PC-3 (cell line): ENCODE measurements around the gene NELFA. TPM values are rescaled to one million over a fixed set of nuclear protein-coding genes. Genes with fewer than 3 reads are reported as not detected.

Source experiments
- ATAC-seq: fragments of 200-7000 bp; cut with Tn5 transposase; 2 replicates; pipeline ENCODE4 v1.9.1; 2020; ENCODE audit warnings: mild to moderate bottlenecking, moderate library complexity
- BruUV-seq: library from RNA; stranded (reverse); fragments of 400-500 nt; replicated peaks from 2 replicates; lab custom pipeline; 2021; lab: Mats Ljungman, UMichigan
- CTCF ChIA-PET: fragments of 300-600 bp; sonication (Branson Sonifier 250); formaldehyde crosslinking; loops from one replicate; lab custom pipeline; 2022; ENCODE audit warnings: antibody characterized with exemption; lab: Charles Lee
- POLR2A ChIA-PET: fragments of 300-600 bp; sonication (Branson Sonifier 250); formaldehyde crosslinking; loops from one replicate; lab custom pipeline; 2022; ENCODE audit warnings: antibody characterized with exemption; ENCODE audit not compliant: unreplicated experiment; lab: Charles Lee
- DNase-seq: peaks from one replicate; pipeline ENCODE4 v3.0.0-alpha.2; 2015
- H2AFZ ChIP-seq: fragments of 300-600 bp; sonication (generic); 2 replicates; pipeline ENCODE4 v1.6.0; 2016; ENCODE audit warnings: antibody characterized with exemption, low read length
- H3F3A ChIP-seq: fragments of 300-600 bp; sonication (generic); one replicate; pipeline ENCODE4 v1.6.0; 2017; ENCODE audit warnings: antibody characterized with exemption, low read length, control low read depth, mild to moderate bottlenecking; ENCODE audit not compliant: unreplicated experiment
- H3K27ac ChIP-seq: fragments of 300-600 bp; sonication (generic); 2 replicates; pipeline ENCODE4 v1.5.1; 2016; ENCODE audit warnings: mild to moderate bottlenecking, low read length
- H3K27me3 ChIP-seq: fragments of 300-600 bp; sonication (generic); 2 replicates; pipeline ENCODE4 v1.6.1; 2016; ENCODE audit warnings: low read length, mixed read lengths
- H3K36me3 ChIP-seq: fragments of 300-600 bp; sonication (generic); 2 replicates; pipeline ENCODE4 v1.6.1; 2016; ENCODE audit warnings: low read depth, mixed run types, low read length, mixed read lengths
- H3K4me1 ChIP-seq: fragments of 300-600 bp; sonication (generic); 2 replicates; pipeline ENCODE4 v1.5.1; 2016; ENCODE audit warnings: low read length; ENCODE audit not compliant: insufficient read depth
- H3K4me2 ChIP-seq: fragments of 300-600 bp; sonication (generic); 2 replicates; pipeline ENCODE4 v1.6.0; 2016; ENCODE audit warnings: low read length
- H3K4me3 ChIP-seq: fragments of 300-600 bp; sonication (generic); 2 replicates; pipeline ENCODE4 v1.5.1; 2016; ENCODE audit warnings: mild to moderate bottlenecking, low read length, mixed read lengths
- H3K79me2 ChIP-seq: fragments of 300-600 bp; sonication (generic); 2 replicates; pipeline ENCODE4 v1.6.1; 2017; ENCODE audit warnings: low read length, mixed read lengths
- H3K9ac ChIP-seq: fragments of 300-600 bp; sonication (generic); 2 replicates; pipeline ENCODE4 v1.6.0; 2016; ENCODE audit warnings: mild to moderate bottlenecking, low read length
- H3K9me2 ChIP-seq: fragments of 300-600 bp; sonication (generic); replicated peaks from 2 replicates; pipeline ENCODE4 v1.6.1; 2016; ENCODE audit warnings: mixed run types, low read length, mixed read lengths
- H3K9me3 ChIP-seq: fragments of 300-600 bp; sonication (generic); 2 replicates; pipeline ENCODE4 v1.6.1; 2016; ENCODE audit warnings: low read length, mixed read lengths
- H4K20me1 ChIP-seq: fragments of 300-600 bp; sonication (generic); 2 replicates; pipeline ENCODE4 v1.6.1; 2016; ENCODE audit warnings: low read length, mixed read lengths
- EZH2 ChIP-seq: fragments of 300-600 bp; sonication (generic); IDR thresholded peaks from one replicate; pipeline ENCODE4 v1.6.1; 2017; ENCODE audit warnings: antibody characterized with exemption, mild to moderate bottlenecking, low read length; ENCODE audit not compliant: unreplicated experiment
- EZH2phosphoT487 ChIP-seq: fragments of 300-600 bp; sonication (generic); IDR thresholded peaks from 2 replicates; pipeline ENCODE4 v1.6.1; 2018; ENCODE audit warnings: mild to moderate bottlenecking, antibody characterized with exemption, low read length, borderline replicate concordance
- intact Hi-C: fragments of 100-400 bp; cut with micrococcal nuclease; formaldehyde crosslinking; loops from 2 replicates; pipeline ENCODE4 v1.9.0; 2023
- total RNA-seq: library from RNA; depleted of rRNA; stranded (reverse); fragments of >200 nt; gene quantifications from 2 replicates; pipeline ENCODE4 v1.2.3, GENCODE V29; 2014
- TF ChIP-seq, protein P1 (sequence below): fragments of 300-600 bp; sonication (generic); conservative IDR thresholded peaks from 2 replicates; pipeline ENCODE4 v1.5.1; 2017; ENCODE audit warnings: antibody characterized with exemption, low read depth, mild to moderate bottlenecking, low read length

Gene NELFA
- total RNA-seq, 1 experiment from 2014 or later: 30.0 TPM

DNA sequence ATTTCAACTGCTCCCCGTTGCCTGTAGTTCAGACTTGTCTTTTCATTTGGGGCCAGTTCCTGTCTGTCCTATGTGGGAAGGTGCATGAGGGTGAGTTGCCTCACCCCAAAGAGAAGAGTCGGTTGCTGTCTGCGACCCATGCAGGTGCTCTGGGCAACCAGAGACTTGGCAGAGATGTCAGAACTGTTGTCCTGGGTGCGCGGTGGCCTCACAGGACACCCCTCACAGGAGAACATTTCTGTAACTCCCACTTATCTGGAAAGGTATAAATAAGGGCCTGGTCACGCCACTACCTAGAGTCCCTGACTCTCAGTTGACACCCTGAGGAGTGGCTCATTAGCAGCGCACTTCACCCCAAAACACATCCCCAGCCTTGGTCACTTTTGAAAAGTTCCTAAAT, 40.6 kb upstream of the NELFA start:
- H3K27me3 ChIP-seq: no peaks in the 10 kb centered on the region
- no peaks in the 10 kb centered on the region for H3K36me3 ChIP-seq
- POLR2A ChIA-PET: no interaction called here
- no peak overlapping the region for H3K4me3 ChIP-seq
- H3K9me3 ChIP-seq: no peaks in the 10 kb centered on the region
- CTCF ChIA-PET: no interaction called here
- H3K9ac ChIP-seq: no peak overlapping the region
- no peaks in the 10 kb centered on the region for H3K79me2 ChIP-seq
- H3K27ac ChIP-seq: no peak overlapping the region
- no peaks in the 10 kb centered on the region for H4K20me1 ChIP-seq
- DNase-seq: no peak
- H3F3A ChIP-seq: no peaks in the 10 kb centered on the region
- H3K4me1 ChIP-seq: peaks cover 7% of the 10 kb centered on the region; the same call in 1 of the 2 replicates
- H2AFZ ChIP-seq: no peak overlapping the region
- H3K9me2 ChIP-seq: no peaks in the 10 kb centered on the region
- no peak overlapping the region for H3K4me2 ChIP-seq
- intact Hi-C loops: no loop called here
- ATAC-seq: no peak
- BruUV-seq: no TSS peak
- TF ChIP-seq EZH2phosphoT487: no peak
- TF ChIP-seq, protein P1, sequence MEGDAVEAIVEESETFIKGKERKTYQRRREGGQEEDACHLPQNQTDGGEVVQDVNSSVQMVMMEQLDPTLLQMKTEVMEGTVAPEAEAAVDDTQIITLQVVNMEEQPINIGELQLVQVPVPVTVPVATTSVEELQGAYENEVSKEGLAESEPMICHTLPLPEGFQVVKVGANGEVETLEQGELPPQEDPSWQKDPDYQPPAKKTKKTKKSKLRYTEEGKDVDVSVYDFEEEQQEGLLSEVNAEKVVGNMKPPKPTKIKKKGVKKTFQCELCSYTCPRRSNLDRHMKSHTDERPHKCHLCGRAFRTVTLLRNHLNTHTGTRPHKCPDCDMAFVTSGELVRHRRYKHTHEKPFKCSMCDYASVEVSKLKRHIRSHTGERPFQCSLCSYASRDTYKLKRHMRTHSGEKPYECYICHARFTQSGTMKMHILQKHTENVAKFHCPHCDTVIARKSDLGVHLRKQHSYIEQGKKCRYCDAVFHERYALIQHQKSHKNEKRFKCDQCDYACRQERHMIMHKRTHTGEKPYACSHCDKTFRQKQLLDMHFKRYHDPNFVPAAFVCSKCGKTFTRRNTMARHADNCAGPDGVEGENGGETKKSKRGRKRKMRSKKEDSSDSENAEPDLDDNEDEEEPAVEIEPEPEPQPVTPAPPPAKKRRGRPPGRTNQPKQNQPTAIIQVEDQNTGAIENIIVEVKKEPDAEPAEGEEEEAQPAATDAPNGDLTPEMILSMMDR: no peak
- TF ChIP-seq EZH2: no peak

DNA sequence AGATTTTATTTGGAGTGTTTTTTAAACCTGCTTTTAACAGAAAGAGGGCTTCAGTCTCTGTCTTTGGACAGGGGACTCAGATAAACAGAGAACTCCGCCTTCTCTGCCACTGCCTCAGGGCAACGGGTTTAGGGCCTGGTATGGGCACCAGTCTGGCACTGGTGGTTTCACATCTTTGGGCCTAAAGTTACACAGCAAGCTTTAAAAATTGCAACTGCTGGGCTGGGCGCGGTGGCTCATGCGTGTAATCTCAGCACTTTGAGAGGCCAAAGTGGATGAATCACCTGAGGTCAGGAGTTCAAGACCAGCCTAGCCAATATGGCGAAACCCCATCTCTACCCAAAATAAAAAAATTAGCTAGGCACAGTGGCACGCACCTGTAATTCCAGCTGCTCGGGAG, 40.1 kb upstream of the NELFA start:
- Histone ChIP-seq H3K4me2 (no peak overlapping the region), H3K79me2 (no peaks in the 10 kb centered on the region), H3K9me2 (no peaks in the 10 kb centered on the region), H2AFZ (no peak overlapping the region), H3F3A (no peaks in the 10 kb centered on the region), H3K27ac (no peak overlapping the region), H3K9me3 (no peaks in the 10 kb centered on the region), H3K36me3 (no peaks in the 10 kb centered on the region), H3K9ac (no peak overlapping the region), H3K4me3 (no peak overlapping the region), H4K20me1 (no peaks in the 10 kb centered on the region), H3K4me1 (peaks cover 7% of the 10 kb centered on the region; the same call in 1 of the 2 replicates), H3K27me3 (no peaks in the 10 kb centered on the region)
- no TSS peak for BruUV-seq
- CTCF ChIA-PET: no interaction called here
- intact Hi-C loops: no loop called here
- POLR2A ChIA-PET: no interaction called here
- DNase-seq: no peak
- no peak for ATAC-seq
- no peak for TF ChIP-seq EZH2
- TF ChIP-seq, protein P1: no peak
- no peak for TF ChIP-seq EZH2phosphoT487

DNA sequence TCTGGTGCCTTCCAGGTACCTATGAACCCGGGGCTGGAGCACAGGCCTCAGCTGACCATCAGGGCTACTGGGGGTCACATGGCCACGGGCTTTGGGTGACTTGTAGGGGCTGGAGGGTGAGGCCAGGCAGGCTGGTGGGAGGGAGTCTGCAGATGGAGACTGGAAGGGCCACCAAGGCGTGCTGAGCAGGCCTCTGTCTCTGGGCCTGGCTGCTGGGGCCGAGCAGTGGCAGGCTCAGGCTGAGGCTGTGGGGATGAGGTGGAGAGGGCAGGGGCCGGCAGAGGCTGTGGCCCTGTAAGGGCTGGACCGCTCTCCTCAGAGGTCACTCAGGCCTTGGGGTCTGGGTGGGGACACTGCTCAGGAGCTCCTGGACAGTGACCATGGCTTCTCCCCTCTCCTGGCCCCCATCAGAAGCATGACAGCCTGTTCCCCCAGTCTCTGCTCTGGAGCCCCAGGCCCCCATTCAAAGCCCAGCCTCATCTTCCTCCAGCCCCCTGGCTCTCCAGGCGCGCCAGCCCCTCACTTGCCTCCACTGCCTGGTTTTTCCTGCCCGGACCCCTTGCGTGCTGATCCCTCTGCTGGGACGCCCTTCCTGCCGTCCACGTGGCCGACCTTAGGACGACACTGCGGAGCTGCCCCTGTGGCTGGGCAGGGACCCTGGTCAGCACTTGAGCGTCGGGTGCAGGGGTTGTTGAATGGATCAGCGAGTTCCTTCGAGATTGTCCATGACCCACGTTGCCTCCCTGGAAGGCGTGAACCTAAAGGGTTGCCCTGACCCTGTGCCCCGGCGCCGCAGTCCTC, 39.2 kb upstream of the NELFA start:
- no peaks in the 10 kb centered on the region for H3K36me3 ChIP-seq
- no TSS peak for BruUV-seq

More for the DNA sequence above, 39.2 kb upstream of the NELFA start:
- DNase-seq: no peak
- POLR2A ChIA-PET: no interaction called here
- no peaks in the 10 kb centered on the region for H4K20me1 ChIP-seq
- TF ChIP-seq EZH2phosphoT487 (no peak), EZH2 (no peak)
- TF ChIP-seq, protein P1: no peak
- no peak overlapping the region for H3K4me3 ChIP-seq
- H3K79me2 ChIP-seq: peaks cover 2% of the 10 kb centered on the region; the same call in 1 of the 2 replicates
- no peaks in the 10 kb centered on the region for H3F3A ChIP-seq
- intact Hi-C loops: no loop called here
- no peaks in the 10 kb centered on the region for H3K9me2 ChIP-seq
- no peaks in the 10 kb centered on the region for H3K9me3 ChIP-seq
- H3K27me3 ChIP-seq: no peaks in the 10 kb centered on the region
- H3K4me1 ChIP-seq: peaks cover 7% of the 10 kb centered on the region; the same call in 1 of the 2 replicates
- H3K27ac ChIP-seq: no peak overlapping the region
- no peak overlapping the region for H2AFZ ChIP-seq
- CTCF ChIA-PET: no interaction called here
- ATAC-seq: no peak
- no peak overlapping the region for H3K4me2 ChIP-seq
- H3K9ac ChIP-seq: no peak overlapping the region
